Large intestine (tissue), 3 donors: ENCODE results near the gene C22orf42. TPM values are rescaled to one million over a fixed set of nuclear protein-coding genes. Genes with fewer than 3 reads are reported as not detected.
"Not testable (repeated sequence)": the region's sequence is repeated elsewhere in the genome, so short reads cannot be mapped to it uniquely, and the experiment has no call there.

ENCODE experiments used
- DNase-seq, 2 donors: peaks; one replicate each; pipeline versions ENCODE4 v3.0.0 to v3.0.0-alpha.2; 2013
- H3K27ac ChIP-seq: one replicate; pipeline ENCODE4 v1.5.1; 2013; ENCODE audit warnings: low read length
- H3K27me3 ChIP-seq: 2 replicates; pipeline ENCODE4 v1.6.1; 2013; ENCODE audit warnings: low read length; ENCODE audit not compliant: control insufficient read depth, insufficient read depth
- H3K36me3 ChIP-seq: 2 replicates; pipeline ENCODE4 v1.6.1; 2013; ENCODE audit warnings: low read length; ENCODE audit not compliant: control insufficient read depth, insufficient read depth
- H3K4me1 ChIP-seq: one replicate; pipeline ENCODE4 v1.6.1; 2013; ENCODE audit warnings: low read length; ENCODE audit not compliant: control insufficient read depth, insufficient read depth
- H3K4me3 ChIP-seq: one replicate; pipeline ENCODE4 v1.5.1; 2013; ENCODE audit warnings: low read length
- H3K9me3 ChIP-seq: one replicate; pipeline ENCODE4 v1.6.1; 2013; ENCODE audit warnings: mild to moderate bottlenecking, low read depth, low read length, moderate library complexity; ENCODE audit not compliant: control insufficient read depth
- WGBS: methylation state at CpG from one replicate; pipeline ENCODE4 v1.1.5; 2013; ENCODE audit warnings: low lambda C conversion rate; ENCODE audit not compliant: insufficient coverage; 5-methylcytosine and 5-hydroxymethylcytosine counted together
- polyA plus RNA-seq: library from polyadenylated mRNA; unstranded; fragments of 120-200 nt; gene quantifications from one replicate; pipeline ENCODE4 v1.2.1, GENCODE V29; 2013

The C22orf42 gene
- polyA plus RNA-seq, 1 donor = 0.21 TPM

DNA sequence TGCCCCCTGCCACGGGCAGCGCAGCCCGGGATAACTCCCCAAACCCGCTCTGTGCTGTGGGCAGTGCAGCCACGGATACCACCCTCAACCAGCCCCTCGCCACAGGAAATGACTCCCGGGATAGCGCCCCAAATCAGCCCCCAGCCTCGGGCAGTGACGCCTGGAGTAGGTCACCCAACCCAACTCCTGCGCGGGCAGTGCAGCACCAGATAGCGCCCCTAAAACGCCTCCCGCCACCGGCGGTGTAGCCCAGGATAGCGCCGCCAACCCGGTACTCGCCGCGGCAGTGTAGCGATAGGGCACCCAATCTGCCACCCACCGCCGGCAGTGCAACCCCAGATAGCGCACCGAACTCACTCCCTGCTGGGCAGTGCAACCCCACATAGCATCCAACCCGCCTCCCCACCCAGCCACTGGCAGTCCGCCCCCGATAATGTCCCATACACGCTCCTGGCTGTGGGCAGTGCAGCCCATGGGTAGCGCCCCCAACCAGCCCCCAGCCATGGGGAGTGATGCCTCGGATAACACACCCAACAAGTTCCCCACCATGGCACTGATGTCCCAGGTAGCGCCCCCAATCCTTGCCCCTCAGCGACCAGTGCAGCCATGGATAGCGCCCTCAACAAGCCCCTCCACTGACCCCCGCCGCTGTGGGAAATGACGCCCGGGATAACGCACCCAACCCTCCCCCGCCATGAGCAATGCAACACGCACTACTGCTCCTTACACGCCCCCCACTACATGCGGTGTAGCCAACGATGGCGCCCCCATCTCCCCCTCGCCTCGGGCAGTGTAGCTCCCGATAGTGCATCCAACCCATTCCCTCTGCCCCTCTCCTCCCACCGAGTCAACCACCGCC lies 44.3 kb upstream of the C22orf42 start:
- Histone ChIP-seq H3K4me3 (peak overlapping the region; percentile 23), H3K27ac (no peak overlapping the region), H3K36me3 (no peaks in the 10 kb centered on the region), H3K9me3 (no peaks in the 10 kb centered on the region), H3K27me3 (peaks cover 16% of the 10 kb centered on the region), H3K4me1 (peaks cover 6% of the 10 kb centered on the region)
- no CpG with 5 or more reads among the region's 53 CpGs for WGBS
- DNase-seq = peak in 1 of 2 donors; percentile 17

- Histone ChIP-seq H3K27me3 (peaks cover 16% of the 10 kb centered on the region), H3K9me3 (no peaks in the 10 kb centered on the region), H3K36me3 (no peaks in the 10 kb centered on the region), H3K4me1 (peaks cover 6% of the 10 kb centered on the region), H3K27ac (no peak overlapping the region), H3K4me3 (peak overlapping the region; percentile 23)
- peak; percentile 71 to 81 for DNase-seq
- no CpG with 5 or more reads among the region's 29 CpGs for WGBS
Observed at GRCh38 chr22:32202539-32203180, 43.6 kb upstream of the C22orf42 start.

DNA sequence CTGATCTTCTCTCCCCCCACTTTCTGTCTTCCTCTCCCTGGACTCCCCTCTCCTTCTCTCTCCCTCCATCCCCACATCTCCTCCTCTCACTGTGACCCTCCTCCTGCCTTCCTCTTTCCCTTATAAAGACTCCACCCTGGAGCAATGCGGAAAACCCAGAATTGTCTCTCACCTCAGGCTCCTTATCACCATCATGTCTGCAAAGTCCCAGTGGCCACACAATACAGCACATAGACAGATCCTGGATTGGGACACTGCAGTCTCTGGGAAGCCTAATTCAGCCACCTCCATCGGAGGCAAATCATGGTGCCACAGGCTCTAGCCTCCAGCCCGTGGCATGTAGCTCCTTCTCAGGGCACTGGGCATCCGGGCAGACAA lies 43.0 kb upstream of the C22orf42 start:
- no peak overlapping the region for H3K27ac ChIP-seq
- H3K27me3 ChIP-seq = peaks cover 16% of the 10 kb centered on the region
- H3K9me3 ChIP-seq = no peaks in the 10 kb centered on the region
- H3K4me1 ChIP-seq = peaks cover 6% of the 10 kb centered on the region
- no peak overlapping the region for H3K4me3 ChIP-seq
- no peaks in the 10 kb centered on the region for H3K36me3 ChIP-seq
- DNase-seq = no peak
- no CpG with 5 or more reads among the region's 4 CpGs for WGBS

- DNase-seq = no peak
- peaks cover 16% of the 10 kb centered on the region for H3K27me3 ChIP-seq
- WGBS = no CpG with 5 or more reads among the region's 10 CpGs
Observed at GRCh38 chr22:32200752-32201151, 41.6 kb upstream of the C22orf42 start.

DNA sequence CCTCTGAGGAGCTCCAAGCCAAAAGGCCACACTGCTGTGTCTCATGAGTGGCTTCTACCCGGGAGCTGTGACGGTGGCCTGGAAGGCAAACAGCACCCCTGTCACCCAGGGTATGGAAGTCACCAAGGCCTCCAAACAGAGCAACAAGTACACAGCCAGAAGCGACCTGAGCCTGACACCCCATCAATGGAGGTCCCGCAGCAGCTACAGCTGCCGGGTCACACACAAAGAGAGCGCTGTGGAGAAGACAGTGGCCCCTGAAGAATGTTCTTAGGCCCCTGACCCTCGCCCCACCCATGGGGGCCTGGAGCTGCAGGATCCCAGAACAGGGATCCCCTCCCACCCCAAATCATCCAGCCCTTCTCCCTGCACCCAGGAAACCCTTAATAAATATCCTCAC lies 40.9 kb upstream of the C22orf42 start:
- Histone ChIP-seq H3K27me3 (peaks cover 16% of the 10 kb centered on the region), H3K9me3 (no peaks in the 10 kb centered on the region), H3K4me3 (no peak overlapping the region), H3K27ac (no peak overlapping the region), H3K4me1 (peaks cover 6% of the 10 kb centered on the region), H3K36me3 (no peaks in the 10 kb centered on the region)
- DNase-seq = no peak
- no CpG with 5 or more reads among the region's 7 CpGs for WGBS

More at GRCh38 chr22:32200752-32201151, 41.6 kb upstream of the C22orf42 start:
- no peaks in the 10 kb centered on the region for H3K36me3 ChIP-seq
- H3K27ac ChIP-seq = no peak overlapping the region
- peaks cover 6% of the 10 kb centered on the region for H3K4me1 ChIP-seq
- no peak overlapping the region for H3K4me3 ChIP-seq
- H3K9me3 ChIP-seq = no peaks in the 10 kb centered on the region

DNA sequence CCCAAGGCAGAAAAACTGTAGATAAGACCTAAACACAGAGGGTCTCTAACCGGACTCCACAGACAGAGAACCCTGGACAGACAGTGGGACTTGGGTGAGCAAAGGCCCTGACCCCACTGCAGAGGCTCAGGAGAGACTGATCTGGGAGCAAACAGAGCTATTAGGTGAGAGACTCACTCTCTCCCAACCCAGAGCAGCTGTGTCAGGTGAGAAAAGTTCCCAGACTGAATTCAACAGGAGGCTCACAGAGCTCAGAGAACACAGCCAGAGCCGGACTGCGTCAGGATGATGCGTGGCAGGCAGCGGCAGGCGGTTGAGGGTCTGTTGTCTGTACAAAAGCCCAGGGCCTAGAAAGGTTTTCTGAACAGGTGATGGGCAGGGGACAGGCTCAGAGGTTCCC lies 40.2 kb upstream of the C22orf42 start:
- no peak overlapping the region for H3K4me3 ChIP-seq
- H3K9me3 ChIP-seq = no peaks in the 10 kb centered on the region
- peaks cover 6% of the 10 kb centered on the region for H3K4me1 ChIP-seq
- no peak overlapping the region for H3K27ac ChIP-seq
- H3K36me3 ChIP-seq = no peaks in the 10 kb centered on the region
- DNase-seq = no peak
- WGBS = no CpG with 5 or more reads among the region's 6 CpGs
- H3K27me3 ChIP-seq = peaks cover 16% of the 10 kb centered on the region

DNA sequence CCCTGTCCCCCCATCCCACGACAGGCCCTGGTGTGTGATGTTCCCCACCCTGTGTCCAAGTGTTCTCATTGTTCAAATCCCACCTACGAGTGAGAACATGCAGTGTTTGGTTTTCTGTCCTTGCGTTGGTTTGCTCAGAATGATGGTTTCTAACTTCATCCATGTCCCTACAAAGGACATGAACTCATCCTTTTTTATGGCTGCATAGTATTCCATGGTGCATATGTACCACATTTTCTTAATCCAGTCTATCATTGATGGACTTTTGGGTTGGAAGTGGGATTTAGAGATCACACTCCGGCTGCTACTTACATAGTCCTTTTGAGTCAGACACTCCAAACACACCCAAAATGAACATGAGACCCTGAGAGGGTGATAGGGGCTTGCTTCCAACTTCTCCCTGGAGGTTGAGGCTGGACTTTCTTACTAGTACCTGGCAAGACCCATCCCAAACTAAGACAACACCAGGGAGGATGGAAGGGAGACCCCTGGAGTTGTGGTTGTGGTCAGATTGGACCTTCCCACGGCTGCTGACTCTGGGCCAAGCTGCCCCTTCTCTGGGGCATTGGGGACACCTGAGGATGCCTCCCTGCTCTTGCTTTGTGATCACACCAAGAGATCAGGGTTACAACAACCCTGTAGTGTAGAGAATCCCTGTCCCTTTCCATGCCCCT lies 38.6 kb upstream of the C22orf42 start:
- WGBS = no CpG with 5 or more reads among the region's 5 CpGs

GRCh38 chr22:32195900-32196299 lies 36.8 kb upstream of the C22orf42 start:
- not testable (repeated sequence) for DNase-seq, H3K36me3 ChIP-seq, H3K4me1 ChIP-seq, H3K9me3 ChIP-seq, H3K27ac ChIP-seq, H3K27me3 ChIP-seq, H3K4me3 ChIP-seq
- WGBS = no CpG with 5 or more reads among the region's 3 CpGs

More for the DNA sequence above, 38.6 kb upstream of the C22orf42 start:
- H3K4me3 ChIP-seq, H3K4me1 ChIP-seq, H3K36me3 ChIP-seq, H3K27ac ChIP-seq, H3K9me3 ChIP-seq, DNase-seq, H3K27me3 ChIP-seq: not testable (repeated sequence)

GRCh38 chr22:32193346-32193745 lies 34.2 kb upstream of the C22orf42 start:
- no CpG with 5 or more reads among the region's 9 CpGs for WGBS
- not testable (repeated sequence) for H3K36me3 ChIP-seq, H3K27me3 ChIP-seq, H3K27ac ChIP-seq, DNase-seq, H3K9me3 ChIP-seq, H3K4me3 ChIP-seq, H3K4me1 ChIP-seq

GRCh38 chr22:32191021-32191420 lies 31.9 kb upstream of the C22orf42 start:
- H3K9me3 ChIP-seq, H3K27me3 ChIP-seq, H3K4me3 ChIP-seq, H3K27ac ChIP-seq, H3K4me1 ChIP-seq, DNase-seq, H3K36me3 ChIP-seq: not testable (repeated sequence)
- WGBS = no CpG with 5 or more reads among the region's 15 CpGs
